Stimulated activated CD4-positive, alpha-beta T cell treated with anti-CD3 and anti-CD28 coated beads, Interleukin-1b, Interleukin-23, amount 100 ng/mL, for 48 hours (primary cell): ENCODE measurements around the gene RYR3.

Experiments used
- DNase-seq: peaks from one replicate; pipeline ENCODE4 v3.0.0-alpha.2; 2020

Gene RYR3

DNA sequence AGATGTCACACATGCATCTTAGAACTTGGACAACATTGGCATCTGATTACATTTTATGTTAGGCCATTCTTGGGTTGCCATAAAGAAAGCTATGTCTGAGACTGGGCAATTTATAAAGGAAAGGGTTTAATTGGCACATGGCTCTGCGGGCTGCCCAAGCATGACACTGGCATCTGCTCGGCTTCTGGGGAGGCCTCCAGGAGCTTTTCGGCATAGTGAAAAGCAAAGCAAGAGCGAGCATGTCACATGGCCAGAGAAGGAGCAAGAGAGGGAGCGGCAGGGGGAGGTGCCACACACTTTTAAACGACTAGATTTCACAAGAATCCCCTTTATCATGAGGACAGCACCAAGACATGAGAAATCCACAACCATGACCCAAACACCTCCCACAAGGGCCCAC is 11.3 kb downstream of the RYR3 start:
- no peak for DNase-seq

DNA sequence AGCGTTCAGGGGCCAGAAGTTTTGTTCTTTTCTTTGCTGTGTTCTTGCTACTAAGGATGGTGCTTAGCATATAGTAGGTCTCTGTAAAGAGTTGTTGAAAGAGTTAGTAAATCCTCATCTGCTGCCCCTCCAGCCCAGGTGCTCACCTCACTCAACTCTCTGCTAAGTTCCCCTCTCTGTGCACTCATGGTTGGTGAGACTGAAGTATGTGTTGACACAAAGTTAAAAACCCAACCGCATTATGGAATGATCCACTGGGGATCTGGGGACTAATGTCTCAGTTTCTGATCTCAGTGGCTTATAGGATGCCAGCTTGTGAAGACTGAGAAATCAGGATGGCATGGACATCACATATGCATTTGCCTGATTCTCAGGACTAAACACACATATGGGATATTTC is 13.8 kb downstream of the RYR3 start:
- no peak for DNase-seq

DNA sequence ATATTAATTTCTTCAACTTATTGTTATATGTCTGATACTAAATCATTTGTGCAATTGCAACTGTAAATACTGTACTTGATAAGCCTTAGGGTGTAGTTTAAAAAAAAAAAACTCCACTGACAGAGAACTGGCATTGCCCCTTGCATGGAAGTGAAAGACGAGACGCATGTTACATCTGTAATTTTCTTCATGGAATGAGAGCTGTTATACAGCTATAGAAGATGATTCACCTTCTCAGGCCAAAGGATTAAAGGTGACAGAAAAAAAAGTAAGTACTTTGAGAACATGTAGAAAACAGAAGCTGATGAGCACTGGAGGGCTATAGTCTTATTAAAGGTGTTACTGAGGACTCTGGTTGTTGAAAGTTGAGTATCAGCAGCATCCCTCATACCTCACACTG is 16.1 kb downstream of the RYR3 start:
- no peak for DNase-seq

DNA sequence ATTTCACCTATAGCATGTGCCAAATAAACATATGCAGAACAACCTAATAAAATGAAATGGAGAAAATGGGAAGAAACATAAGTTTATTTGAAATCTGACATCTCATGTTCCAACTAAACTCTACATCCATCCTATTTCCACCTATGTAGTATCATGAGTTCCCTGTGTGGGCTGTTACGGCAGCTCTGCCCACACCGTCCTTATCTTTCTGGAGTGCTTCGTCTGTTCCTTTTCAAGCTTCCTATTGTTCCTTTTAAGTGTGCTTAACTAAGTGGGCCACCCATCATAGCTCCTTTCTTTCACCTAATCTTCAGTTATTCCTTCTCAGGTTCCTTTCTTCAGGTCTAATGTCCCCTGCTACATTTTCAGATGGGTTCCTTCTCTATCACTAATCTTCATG is 17.3 kb downstream of the RYR3 start:
- no peak for DNase-seq

DNA sequence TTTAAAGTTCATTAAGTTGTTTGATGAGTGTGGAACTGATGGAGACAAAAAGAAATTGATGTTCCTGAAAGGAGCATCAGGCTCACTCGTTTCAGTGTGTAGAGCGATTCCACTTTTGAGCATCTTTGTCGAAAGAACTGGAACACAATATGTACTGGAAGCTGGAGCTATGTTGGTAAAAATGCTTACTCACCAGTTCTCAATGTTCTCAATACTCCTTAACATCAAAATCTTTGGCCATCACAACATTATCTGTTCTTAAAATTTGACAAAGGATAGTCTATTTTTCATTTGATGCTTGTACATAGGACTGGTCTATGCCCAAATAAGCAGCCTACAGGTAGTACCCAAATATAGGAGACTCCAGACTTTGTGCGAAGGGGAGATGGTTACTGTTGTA is 18.7 kb downstream of the RYR3 start:
- no peak for DNase-seq

DNA sequence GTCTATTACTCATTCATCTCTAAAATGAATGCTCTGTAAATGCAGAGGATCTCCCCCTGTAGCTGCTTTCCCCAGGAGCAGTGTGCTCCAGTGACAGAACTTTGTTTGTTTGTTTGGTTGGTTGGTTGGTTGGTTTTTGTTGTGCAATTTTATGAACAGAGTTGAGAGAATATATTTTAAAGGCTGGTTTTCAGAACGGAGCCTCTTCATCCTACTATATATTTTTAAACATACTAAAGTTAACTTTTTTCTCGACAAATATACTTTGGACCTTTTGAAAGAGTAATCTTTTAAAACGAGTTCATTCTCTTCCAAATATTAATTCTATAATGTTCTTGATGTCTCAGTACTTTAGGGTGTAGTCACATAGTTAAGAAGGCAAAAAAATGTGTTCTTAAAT is 20.2 kb downstream of the RYR3 start:
- DNase-seq: no peak

DNA sequence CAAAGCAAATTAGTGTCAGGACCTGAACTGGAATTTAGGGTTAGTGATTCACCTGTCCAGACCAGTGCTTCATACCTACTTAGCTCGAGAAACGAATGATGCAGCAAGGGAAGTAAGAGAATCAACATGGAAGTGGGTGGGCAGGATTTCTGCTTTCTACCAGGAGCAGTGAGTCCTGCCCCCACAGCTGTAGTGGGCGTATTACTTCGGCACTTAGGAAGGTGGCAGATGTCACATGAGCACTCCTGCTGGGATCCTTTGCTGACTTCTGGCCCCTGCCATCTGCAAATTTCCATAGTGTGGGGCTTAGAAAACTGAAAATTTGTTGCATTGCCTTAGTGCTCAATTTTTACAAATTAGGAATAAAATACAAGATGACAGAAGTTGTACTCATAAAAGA is 31.2 kb downstream of the RYR3 start:
- no peak for DNase-seq

DNA sequence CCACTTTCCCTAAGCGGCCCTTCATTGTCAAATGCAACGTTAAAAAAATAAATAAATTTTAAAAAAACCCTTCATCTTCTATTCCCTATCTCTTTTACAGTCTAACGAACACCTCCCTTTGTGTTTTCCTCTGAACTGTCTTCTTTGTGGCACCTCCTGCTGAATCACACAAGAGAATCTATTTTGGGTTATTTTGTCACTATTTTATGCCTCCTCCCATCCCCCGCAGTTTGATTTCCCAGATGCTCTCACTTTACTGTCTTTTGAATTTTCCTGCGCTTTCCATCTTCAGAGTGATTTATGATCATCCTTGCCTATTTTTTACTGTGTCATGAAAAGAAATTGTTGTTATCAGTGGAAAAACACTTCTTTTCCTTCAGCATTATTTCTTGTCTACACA is 32.5 kb downstream of the RYR3 start:
- no peak for DNase-seq

DNA sequence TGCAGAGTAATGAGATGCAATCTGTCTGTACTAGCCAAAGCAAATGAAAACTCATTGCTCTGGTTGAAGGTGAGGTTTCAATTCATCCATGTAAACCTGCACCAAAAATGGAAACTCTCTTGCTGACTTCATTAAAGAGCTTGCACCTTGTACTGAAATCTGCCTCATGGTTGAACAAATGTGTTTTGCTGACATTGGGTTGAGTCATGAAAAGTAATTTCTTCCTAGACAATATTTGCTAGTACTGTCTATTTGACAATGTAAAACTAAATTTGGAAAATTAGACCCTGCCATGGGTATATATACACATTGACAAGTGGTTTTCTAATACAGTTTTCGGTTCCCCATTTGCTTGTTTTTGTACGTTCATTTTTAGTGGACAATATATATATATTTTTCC is 33.3 kb downstream of the RYR3 start:
- no peak for DNase-seq

DNA sequence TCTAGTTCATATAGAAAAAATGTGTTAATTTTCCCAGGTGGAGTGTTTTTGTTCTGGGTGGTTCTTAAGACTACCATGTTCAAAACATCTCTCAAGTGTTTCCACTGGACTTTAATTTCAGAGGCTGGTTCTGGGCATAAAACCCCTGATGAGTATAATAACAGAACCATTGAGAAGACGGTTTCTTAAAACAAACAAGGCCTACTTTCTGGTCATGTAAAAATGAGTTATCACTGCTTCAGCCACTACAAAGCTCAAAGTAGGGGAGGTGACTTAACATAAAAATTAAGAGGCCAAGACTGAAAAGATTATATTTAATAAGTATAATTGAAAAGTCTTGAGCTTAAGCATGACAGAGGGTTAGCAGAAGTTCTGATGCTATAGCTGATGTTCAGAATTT is 33.8 kb downstream of the RYR3 start:
- no peak for DNase-seq

DNA sequence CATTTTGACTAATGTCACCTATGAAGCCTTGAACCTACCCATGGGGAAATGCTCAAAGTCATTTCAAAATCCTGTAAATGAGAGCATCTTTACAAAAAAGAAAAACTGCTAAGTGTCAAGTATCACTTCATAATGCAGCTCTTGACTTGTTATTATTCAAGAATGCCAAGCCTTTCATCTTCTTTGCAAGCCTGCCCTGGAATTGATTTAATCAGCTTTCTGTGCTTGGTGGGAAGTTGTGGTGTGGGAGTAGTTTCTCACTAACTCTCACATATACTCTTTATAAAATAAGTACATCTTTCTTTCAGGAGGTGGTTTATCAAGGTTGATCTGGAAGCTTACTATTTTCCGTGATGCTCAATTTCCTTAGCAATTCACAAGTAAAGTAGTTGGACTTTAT is 43.6 kb downstream of the RYR3 start:
- no peak for DNase-seq

DNA sequence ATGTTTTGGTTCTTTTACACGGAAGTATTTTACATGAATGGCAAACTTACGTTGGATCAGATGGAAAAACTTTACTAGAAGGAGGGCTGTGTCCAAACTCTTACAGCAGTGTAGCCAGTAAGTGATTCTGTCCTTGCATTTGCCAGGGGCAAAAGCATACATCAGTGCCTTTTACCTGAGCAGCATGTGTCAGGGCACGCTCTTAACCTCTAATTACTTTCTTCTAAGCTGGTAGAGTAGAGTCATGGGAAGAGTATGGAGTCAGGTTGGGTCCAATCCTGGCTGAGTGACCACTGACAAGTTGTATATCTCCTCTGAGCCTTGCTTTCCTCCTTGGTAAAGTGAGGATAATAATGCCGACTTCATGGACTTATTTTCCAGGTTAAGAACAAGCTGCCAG is 47.1 kb downstream of the RYR3 start:
- no peak for DNase-seq

DNA sequence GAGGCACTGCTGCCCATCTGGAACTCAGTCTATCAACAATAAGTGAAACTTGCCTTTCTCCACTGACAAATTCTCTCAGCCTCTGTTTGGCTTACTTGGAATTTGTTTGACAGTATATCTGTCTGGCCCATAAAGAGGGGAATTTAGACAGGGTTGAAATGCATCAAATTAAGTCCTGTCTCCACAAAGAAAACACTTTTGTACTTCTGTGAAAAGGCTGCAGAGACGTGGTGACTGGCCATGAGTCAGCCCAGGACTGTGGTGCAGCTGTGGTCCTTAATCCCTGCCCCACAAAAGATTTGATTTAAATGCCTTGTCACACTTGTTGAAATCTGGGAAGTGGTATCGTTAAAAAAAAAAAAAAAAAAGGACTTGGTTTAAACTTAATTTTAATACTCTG is 47.5 kb downstream of the RYR3 start:
- no peak for DNase-seq

DNA sequence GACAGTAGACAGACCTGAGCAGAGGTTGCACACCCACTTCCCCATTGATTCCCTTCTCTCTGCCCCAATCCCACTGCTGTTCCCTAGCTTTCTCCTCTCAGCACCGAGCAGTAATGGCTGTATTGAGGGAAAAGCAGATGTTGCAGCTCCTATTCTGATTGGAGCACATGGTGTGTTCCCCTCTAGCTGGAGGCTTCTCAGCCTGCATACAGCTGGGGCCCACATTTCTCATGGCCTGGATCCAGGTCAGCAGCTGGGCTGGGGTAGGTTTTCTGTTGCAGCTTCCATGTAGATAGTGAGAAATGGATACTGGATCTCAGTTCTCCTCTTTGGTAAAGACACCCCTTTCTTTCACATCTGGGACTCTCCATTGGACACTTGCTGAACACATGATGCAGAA is 50.1 kb downstream of the RYR3 start:
- DNase-seq: no peak

DNA sequence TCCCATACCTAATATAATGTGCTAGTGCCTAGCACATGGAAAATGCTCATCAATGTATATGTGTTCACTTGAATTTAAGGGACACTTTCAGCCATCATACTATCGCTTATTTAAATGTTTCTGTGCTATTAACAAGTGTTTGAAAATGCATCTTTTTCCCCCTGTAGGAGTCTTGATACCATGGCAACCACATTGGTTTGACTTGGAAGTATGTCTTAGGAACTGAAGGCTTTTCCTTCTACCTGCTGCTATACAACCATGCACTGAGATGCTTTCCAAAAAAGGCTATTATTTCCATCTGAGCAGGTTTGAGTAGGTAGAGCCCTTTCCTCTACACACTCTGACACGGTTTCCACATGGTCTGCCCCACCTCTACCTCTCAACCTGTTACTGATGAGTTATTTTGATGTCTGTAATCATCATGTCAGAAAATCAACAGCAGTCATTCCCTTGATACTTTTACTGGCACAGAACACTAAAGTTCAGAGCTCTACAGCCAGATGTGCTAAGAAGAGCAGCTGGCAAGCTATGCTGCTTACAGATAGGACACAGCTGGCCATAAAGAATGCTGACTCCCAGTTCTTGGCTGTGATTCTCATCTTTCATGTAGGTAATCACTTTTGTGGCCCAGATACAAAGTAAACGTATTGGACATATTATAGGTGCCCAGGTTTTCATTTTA is 59.3 kb downstream of the RYR3 start:
- no peak for DNase-seq

DNA sequence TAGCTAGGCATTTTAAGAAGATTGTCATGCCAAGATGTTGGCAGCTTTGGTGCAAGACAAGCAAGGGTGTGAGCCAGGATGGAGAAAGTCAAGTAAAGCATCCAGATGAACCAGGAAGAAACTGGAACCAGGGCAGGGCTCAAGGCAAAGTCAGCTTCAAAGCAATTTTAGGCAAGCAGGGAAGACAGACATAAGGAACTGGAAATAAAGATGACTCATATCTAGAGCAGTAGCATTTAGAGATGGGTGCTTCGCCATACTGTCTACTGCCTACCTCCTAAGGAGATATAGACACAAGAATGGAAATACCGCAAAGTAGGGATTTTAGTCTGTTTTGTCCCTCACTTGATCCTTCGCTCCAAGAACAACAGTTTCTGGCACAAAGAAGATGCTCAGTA is 59.9 kb downstream of the RYR3 start:
- no peak for DNase-seq

DNA sequence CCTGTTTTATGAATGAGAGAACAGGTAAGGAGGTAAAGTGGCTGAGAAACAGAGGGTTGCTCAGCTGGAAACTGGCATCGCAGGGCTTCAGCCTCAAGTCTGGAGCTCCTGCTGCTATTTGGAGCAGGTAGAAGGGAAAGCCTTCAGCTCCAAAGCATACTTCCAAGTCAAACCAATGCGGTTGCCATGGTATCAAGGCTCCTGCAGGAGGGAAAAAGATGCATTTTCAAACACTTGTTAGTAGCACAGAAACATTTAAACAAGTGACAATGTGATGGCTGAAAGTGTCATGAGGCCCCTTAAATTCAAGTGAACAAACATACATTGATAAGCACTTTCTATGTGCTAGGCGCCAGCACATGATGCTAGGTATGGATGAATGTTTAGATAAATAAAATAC is 60.4 kb downstream of the RYR3 start:
- DNase-seq: no peak

DNA sequence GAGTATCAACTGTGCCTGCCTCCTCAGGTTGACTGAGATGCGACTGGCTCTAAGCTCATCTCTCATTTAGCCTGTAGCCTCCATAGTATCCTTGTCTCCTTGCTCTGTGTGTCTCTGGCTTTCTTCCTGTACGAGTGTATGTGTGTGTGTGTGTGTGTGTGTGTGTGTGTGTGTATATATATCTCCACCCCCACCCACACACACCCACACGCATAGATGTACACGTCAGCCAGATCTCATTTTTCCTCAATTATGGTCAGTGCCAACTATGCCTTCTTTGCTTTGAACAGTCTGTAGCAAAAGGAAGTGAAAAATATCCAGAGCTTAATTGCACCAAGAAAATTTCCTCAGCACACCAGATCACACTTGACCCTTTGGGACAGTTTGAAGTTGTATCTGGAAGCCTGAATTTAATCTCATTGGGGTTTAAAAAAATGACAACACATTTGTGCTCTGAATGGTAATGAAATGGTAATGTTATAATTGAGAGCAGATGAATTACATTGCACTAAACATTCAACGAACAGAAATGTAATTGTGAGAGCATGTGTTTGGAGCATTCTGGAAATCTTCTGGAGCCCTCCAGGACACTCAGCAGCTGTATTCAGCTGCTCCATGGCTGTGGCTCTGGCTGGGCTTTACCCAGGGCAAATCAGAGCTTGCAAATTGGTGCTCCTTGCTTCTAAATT is 63.6 kb downstream of the RYR3 start:
- DNase-seq: no peak

DNA sequence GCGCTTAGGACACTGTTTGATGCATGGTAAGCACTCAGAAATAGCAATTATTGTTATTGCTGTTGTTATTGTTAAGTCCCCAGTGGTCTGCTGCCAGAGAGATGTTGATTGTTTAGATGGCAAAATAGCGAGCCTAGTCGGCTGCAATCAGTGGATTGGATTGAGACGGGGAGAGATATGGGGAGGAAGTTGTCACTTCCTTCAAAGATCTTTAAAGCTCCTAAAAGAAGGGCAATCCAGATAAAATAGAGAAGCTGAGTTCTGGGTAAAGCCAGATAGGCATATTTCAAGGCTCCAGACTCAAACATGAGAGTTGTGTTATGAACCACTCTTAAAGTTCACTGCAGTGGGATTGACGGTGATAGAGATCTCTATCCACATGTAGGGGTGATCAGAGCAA is 64.5 kb downstream of the RYR3 start:
- DNase-seq: no peak

DNA sequence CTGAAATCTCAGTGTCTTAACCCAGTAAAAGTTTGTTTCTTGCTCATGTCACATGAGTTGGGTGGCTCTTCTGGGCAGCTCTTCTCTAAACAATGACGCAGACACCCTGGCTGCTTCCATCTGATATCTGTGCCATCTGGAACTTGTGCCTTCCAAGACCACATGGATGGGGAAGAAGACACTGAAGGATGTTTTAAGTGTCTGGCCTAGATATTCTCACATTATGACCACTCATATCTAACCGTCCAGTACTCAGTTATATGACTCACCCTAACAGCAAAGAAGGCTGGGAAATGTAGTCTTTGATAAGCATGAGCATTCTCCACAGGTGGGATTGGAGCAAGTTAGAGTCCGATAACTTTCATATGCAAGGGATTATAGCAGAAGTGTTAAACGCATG is 66.4 kb downstream of the RYR3 start:
- DNase-seq: no peak

DNA sequence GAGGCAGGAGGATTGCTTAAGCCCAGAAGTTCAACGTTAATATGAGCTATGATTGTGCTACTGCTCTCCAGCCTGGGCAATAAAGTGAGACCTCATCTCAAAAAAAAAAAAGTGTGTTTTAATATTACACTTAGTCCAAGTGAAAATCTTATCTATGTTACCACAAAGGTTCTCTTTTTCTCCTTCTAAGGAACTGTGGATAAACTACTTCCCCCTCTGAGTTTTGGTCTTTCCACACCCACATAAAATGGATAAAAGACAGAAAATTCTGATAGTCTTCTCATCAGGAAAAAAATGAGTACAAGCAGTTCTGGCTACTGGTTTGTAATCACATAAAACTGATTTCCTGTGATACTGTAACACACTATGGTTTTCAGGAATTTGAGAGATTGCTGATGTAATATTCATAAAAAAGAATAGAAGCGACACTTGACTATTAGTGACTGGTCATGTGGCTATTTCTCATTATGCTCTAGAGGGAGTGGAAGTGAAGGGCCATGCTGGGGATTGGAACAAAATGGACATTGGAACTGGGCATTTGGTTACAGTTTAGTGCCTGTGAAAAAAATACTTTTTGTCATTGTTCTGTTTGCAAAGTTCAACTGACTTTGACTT is 68.2 kb downstream of the RYR3 start:
- no peak for DNase-seq

DNA sequence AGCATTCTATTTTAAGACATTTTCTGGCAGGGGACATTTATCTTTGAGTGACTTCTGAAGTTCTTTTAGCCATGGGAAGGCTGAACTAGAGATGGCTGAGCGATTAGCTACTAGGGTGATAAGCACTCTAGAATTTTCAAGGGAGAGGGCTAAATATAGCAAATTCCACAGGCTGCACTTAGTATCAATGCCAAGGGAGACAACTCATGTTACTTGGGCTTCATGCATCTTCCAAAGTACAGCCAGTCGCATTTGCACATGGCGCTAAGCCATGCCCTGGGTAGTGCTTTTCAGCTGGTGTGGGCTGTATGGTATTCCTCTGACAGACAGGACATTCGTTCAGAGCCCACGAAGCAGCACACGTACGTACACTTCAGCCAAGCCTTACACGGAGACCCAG is 69.6 kb downstream of the RYR3 start:
- no peak for DNase-seq

DNA sequence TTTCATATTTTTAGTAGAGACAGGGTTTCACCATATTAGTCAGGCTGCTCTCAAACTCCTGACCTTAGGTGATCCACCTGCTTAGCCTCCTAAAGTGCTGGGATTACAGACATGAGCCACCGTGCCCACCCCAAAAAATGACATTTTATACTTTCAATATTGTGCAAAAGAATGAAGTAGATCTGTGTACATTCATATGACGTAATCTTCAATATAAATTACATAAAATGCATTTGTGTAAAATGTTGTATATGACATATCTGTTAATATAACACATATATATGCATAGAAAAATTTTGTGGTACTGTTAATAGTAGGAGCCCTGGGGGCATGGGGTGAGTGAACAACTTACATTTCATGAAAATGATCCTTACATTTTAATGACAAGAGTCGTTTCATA is 71.7 kb downstream of the RYR3 start:
- DNase-seq: no peak

DNA sequence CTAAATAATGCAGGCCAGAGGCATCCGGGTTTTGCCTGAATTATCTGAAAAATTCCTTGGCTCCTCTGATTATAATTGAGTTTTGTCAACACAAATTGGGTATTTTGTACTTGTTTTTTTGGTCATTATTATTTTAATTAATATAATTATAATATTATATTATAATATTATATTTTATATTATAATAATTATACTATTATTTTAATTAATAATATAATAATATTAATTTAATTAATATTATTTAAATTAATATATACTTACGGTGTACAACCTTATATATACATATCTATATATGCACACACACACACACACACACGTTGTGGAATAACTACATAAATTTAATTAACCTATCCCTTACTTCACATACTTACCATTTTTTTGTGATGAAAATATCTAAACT is 73.5 kb downstream of the RYR3 start:
- no peak for DNase-seq

DNA sequence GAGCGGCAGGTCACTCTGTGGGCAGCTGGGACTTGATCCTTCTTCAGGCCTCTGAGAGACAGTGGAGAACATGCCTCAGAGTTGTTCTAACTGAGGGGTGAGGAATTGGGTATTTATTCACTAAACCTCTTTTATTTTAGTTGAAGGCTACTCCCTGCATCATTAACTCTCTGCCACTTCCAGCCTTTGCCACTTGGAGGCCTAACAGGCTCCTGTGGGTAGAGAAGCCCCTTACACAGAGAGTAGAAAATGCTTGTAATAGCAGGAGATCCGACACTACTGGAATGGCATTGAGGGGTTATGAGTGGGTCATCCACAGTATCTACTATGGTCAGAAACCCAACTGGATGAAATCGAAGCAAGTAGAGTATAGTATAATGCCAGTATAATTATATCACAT is 81.7 kb downstream of the RYR3 start:
- no peak for DNase-seq
